Measurements from ENCODE around the gene IFT52. TPM values are rescaled to one million over a fixed set of nuclear protein-coding genes. Genes with fewer than 3 reads are reported as not detected.

The IFT52 gene
- polyA plus RNA-seq, 2 of the 4 experiments (the other 2 are of a cell fraction), result 26.3 to 42.2 TPM

DNA sequence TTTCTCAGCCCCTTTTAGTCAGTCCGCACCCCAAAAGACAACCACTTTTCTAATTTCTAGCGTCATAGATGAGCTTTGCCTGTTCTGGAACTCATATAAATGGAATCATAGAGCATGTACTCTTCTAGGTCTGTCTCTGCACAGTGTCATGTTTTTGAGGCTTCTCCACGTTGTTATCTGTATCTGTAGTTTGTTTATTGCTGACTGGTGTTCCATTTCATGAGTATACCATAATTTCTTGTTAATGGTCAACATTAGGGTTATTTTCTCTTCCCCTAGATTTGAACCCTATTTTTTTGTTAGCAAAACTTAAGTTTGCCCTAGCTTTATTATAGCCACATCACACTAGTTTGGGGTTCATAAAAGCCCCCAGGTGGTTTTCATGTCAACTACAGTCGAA lies 48.1 kb upstream of the IFT52 start:
- ChIA-PET POLR2A (no interaction called here), CTCF (interaction anchor here (0.6 kb wide), 4 partner anchors 19 to 403 kb away, joined by 3 to 5 read pairs (median 3); no protein-coding TSS in a partner anchor)
- H3K4me3 ChIP-seq, result no peak overlapping the region
- ATAC-seq, result no peak
- no peak for FAIRE-seq
- TF ChIP-seq, protein P1, sequence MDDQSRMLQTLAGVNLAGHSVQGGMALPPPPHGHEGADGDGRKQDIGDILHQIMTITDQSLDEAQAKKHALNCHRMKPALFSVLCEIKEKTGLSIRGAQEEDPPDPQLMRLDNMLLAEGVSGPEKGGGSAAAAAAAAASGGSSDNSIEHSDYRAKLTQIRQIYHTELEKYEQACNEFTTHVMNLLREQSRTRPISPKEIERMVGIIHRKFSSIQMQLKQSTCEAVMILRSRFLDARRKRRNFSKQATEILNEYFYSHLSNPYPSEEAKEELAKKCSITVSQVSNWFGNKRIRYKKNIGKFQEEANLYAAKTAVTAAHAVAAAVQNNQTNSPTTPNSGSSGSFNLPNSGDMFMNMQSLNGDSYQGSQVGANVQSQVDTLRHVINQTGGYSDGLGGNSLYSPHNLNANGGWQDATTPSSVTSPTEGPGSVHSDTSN (IDR thresholded peaks at IDR 0.05), result no peak
- TF ChIP-seq MYC (IDR thresholded peaks at IDR 0.05; ENCODE audit: borderline replicate concordance, low read length), result no peak
- no peak for TF ChIP-seq GATA3 (IDR thresholded peaks at IDR 0.05; ENCODE audit: borderline replicate concordance)
- TF ChIP-seq EP300 (IDR thresholded peaks at IDR 0.05), result no peak
- TF ChIP-seq RARB (CRISPR knock-in tag; IDR thresholded peaks at IDR 0.05), result no peak
- TF ChIP-seq JUN (IDR thresholded peaks at IDR 0.05), result no peak
- TF ChIP-seq CHD2 (IDR thresholded peaks at IDR 0.05; ENCODE audit: low read length, partially characterized antibody), result no peak
- DNase-seq (ENCODE audit: low read depth in 1 of 2, low spot score in 1 of 2), result no peak
- peaks cover 5% of the 10 kb centered on the region; the same call in 1 of the 3 replicates for H3K9me3 ChIP-seq
- peaks cover 7% of the 10 kb centered on the region; the same call in 2 of the 3 replicates for H3K4me1 ChIP-seq
- H3K27ac ChIP-seq, result no peak overlapping the region
- no peak overlapping the region for H3K4me2 ChIP-seq
- 50% methylated on average over 4 of the region's 4 CpGs for WGBS (ENCODE audit: missing lambda C conversion rate)

DNA sequence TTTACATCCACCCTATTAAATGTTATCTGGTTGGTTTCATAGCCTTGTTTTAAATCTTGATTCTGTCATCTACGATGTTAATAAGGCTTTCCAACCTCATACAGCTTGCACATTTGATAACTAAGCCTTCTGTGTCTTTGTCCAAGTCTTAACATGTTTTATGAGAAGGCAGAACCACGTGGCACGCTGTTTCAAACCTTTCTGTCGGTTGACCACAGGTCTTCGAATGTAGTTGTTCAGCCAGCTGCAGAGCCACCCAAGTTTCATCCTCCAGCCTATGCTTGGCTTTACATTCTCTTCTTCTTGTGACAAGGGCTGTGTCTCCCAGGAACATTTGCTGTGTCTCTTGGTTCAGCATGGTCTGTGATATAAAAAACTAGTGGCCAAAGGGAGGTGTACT lies 47.6 kb upstream of the IFT52 start:
- Histone ChIP-seq H3K27ac (no peak overlapping the region), H3K4me3 (no peak overlapping the region), H3K4me1 (peaks cover 7% of the 10 kb centered on the region; the same call in 2 of the 3 replicates), H3K9me3 (peaks cover 6% of the 10 kb centered on the region; the same call in 1 of the 3 replicates), H3K4me2 (no peak overlapping the region)
- DNase-seq (ENCODE audit: low read depth in 1 of 2, low spot score in 1 of 2), result no peak
- ChIA-PET CTCF (interaction anchor here (0.6 to 1.2 kb wide), 5 partner anchors 18 to 403 kb away, joined by 3 to 5 read pairs (median 3); no protein-coding TSS in a partner anchor), POLR2A (no interaction called here)
- WGBS (ENCODE audit: missing lambda C conversion rate), result 73% methylated on average over 5 of the region's 5 CpGs
- FAIRE-seq, result no peak
- no peak for ATAC-seq
- no peak for TF ChIP-seq ESRRA (IDR thresholded peaks at IDR 0.05; ENCODE audit: borderline replicate concordance, low read length)
- TF ChIP-seq JUN (IDR thresholded peaks at IDR 0.05), result no peak
- no peak for TF ChIP-seq EHF (CRISPR knock-in tag; IDR thresholded peaks at IDR 0.05)
- TF ChIP-seq, protein P2, sequence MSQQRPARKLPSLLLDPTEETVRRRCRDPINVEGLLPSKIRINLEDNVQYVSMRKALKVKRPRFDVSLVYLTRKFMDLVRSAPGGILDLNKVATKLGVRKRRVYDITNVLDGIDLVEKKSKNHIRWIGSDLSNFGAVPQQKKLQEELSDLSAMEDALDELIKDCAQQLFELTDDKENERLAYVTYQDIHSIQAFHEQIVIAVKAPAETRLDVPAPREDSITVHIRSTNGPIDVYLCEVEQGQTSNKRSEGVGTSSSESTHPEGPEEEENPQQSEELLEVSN (IDR thresholded peaks at IDR 0.05; ENCODE audit: borderline replicate concordance, low read depth), result no peak
- TF ChIP-seq, protein P3, sequence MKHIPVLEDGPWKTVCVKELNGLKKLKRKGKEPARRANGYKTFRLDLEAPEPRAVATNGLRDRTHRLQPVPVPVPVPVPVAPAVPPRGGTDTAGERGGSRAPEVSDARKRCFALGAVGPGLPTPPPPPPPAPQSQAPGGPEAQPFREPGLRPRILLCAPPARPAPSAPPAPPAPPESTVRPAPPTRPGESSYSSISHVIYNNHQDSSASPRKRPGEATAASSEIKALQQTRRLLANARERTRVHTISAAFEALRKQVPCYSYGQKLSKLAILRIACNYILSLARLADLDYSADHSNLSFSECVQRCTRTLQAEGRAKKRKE (CRISPR knock-in tag; IDR thresholded peaks at IDR 0.05; ENCODE audit: low read depth), result no peak
- TF ChIP-seq, protein P4, sequence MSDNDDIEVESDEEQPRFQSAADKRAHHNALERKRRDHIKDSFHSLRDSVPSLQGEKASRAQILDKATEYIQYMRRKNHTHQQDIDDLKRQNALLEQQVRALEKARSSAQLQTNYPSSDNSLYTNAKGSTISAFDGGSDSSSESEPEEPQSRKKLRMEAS (IDR thresholded peaks at IDR 0.05), result no peak
- TF ChIP-seq MAFK (IDR thresholded peaks at IDR 0.05; ENCODE audit: partially characterized antibody), result no peak

DNA sequence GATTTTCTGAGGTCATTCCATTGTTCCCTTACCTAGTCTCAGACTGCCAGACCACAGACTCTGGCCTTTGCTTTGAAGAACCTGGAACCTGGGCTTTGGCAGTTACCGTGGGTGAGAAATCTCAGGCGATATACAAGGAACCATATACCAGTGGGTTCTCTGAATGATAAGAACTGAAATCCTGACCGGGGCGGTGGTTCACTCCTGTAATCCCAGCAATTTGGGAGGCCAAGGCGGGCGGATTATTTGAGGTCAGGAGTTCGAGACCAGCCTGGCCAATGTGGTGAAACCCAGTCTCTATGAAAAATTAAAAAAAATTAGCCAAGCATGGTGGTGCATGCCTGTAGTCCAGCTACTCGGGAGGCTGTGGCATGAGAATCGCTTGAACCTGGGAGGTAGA lies 46.2 kb upstream of the IFT52 start:
- WGBS (ENCODE audit: missing lambda C conversion rate), result 83% methylated on average over 9 of the region's 9 CpGs
- DNase-seq (ENCODE audit: low read depth in 1 of 2, low spot score in 1 of 2) (no peak), ATAC-seq (no peak), FAIRE-seq (no peak)
- CTCF ChIA-PET, result interaction anchor here (0.9 kb wide), 1 partner anchor 137 kb away, joined by 3 read pairs; no protein-coding TSS in a partner anchor
- H3K4me3 ChIP-seq, result no peak overlapping the region
- H3K4me1 ChIP-seq, result peaks cover 7% of the 10 kb centered on the region; the same call in 2 of the 3 replicates
- H3K9me3 ChIP-seq, result peaks cover 6% of the 10 kb centered on the region; the same call in 1 of the 3 replicates
- no peak overlapping the region for H3K4me2 ChIP-seq
- POLR2A ChIA-PET, result no interaction called here
- no peak for TF ChIP-seq CEBPB (IDR thresholded peaks at IDR 0.05)
- TF ChIP-seq, protein P2 (IDR thresholded peaks at IDR 0.05; ENCODE audit: borderline replicate concordance, low read depth), result no peak
- no peak for TF ChIP-seq ZFP36 (IDR thresholded peaks at IDR 0.05; ENCODE audit: borderline replicate concordance, partially characterized antibody)
- TF ChIP-seq RAD21 (conservative IDR thresholded peaks at IDR 0.05 in 1 of 2, IDR thresholded peaks at IDR 0.05 in 1 of 2), result no peak
- no peak for TF ChIP-seq RNF2 (IDR thresholded peaks at IDR 0.05; ENCODE audit: borderline replicate concordance, low read depth)
- TF ChIP-seq JUN (IDR thresholded peaks at IDR 0.05), result no peak
- TF ChIP-seq FOSB (CRISPR knock-in tag; IDR thresholded peaks at IDR 0.05), result no peak
- TF ChIP-seq, protein P4 (IDR thresholded peaks at IDR 0.05), result no peak
- TF ChIP-seq NFE2L2 (conservative IDR thresholded peaks at IDR 0.05; ENCODE audit: low read length), result no peak
- no peak for TF ChIP-seq NPAS2 (CRISPR knock-in tag; IDR thresholded peaks at IDR 0.05; ENCODE audit: borderline replicate concordance)
- no peak for TF ChIP-seq EHF (CRISPR knock-in tag; IDR thresholded peaks at IDR 0.05)
- TF ChIP-seq, protein P1 (IDR thresholded peaks at IDR 0.05), result no peak
- no peak for TF ChIP-seq ESRRA (IDR thresholded peaks at IDR 0.05; ENCODE audit: borderline replicate concordance, low read length)
- H3K27ac ChIP-seq, result no peak overlapping the region

All from A549 (cell line).